Esophagus muscularis mucosa (tissue), 4 donors: ENCODE results near the gene GDF9.

Source experiments
- CTCF ChIP-seq, 3 experiments: fragments of 200-600 bp in 2 of 3; fragments of 450-650 bp in 1 of 3; sonication (generic) in 2 of 3; IDR thresholded peaks; one replicate each; pipeline ENCODE4 v1.5.1; 2017 to 2019; ENCODE audit warnings: antibody characterized with exemption in 3 of 3, mild to moderate bottlenecking in 2 of 3, moderate library complexity in 1 of 3
- EP300 ChIP-seq: sonication (generic); formaldehyde crosslinking; IDR thresholded peaks from one replicate; pipeline ENCODE4 v1.6.1; 2017; ENCODE audit warnings: antibody characterized with exemption
- POLR2A ChIP-seq: fragments of 450-650 bp; IDR thresholded peaks from one replicate; pipeline ENCODE4 v1.6.1; 2017; ENCODE audit warnings: antibody characterized with exemption, moderate library complexity, mild to moderate bottlenecking, low read depth
- POLR2AphosphoS5 ChIP-seq, 2 donors: sonication (generic); formaldehyde crosslinking; IDR thresholded peaks; one replicate each; pipeline ENCODE4 v1.6.1; 2017; ENCODE audit warnings: antibody characterized with exemption in 2 of 2

- no peak for TF ChIP-seq CTCF (IDR thresholded peaks at IDR 0.05)
- no peak for TF ChIP-seq EP300
- no peak for TF ChIP-seq POLR2AphosphoS5 (IDR thresholded peaks at IDR 0.05)
- TF ChIP-seq POLR2A: no peak
These were observed 33.7 kb downstream of the GDF9 start for GRCh38 chr5:132832612-132833011.
